Right lobe of liver (tissue), 6 donors: Measurements from ENCODE around the gene FYN. TPM values are rescaled to one million over a fixed set of nuclear protein-coding genes. Genes with fewer than 3 reads are reported as not detected.

Experiments used
- ATAC-seq, 4 donors: fragments of 200-7000 bp; cut with Tn5 transposase; one replicate each; pipeline ENCODE4 v1.9.1; 2020; ENCODE audit warnings: mild to moderate bottlenecking in 4 of 4, moderate library complexity in 4 of 4
- DNase-seq, 3 donors: peaks; one replicate each; pipeline ENCODE4 v3.0.0-alpha.2; 2020
- H3K27ac ChIP-seq, 3 donors: fragments of 200-600 bp; one replicate each; pipeline ENCODE4 v1.8.0; 2022
- H3K27me3 ChIP-seq, 2 donors: fragments of 200-600 bp; one replicate each; pipeline ENCODE4 v1.8.0; 2022
- H3K36me3 ChIP-seq, 4 donors: fragments of 200-600 bp; sonication (generic) in 1 of 4; one replicate each; pipeline versions ENCODE4 v1.5.1 to v1.8.0; 2017 to 2022; ENCODE audit warnings: control low read depth in 1 of 4
- H3K4me1 ChIP-seq, 4 donors: fragments of 200-600 bp; sonication (generic) in 1 of 4; one replicate each; pipeline versions ENCODE4 v1.5.1 to v1.8.0; 2017 to 2022; ENCODE audit warnings: control low read depth in 1 of 4
- H3K4me3 ChIP-seq, 3 donors: fragments of 200-600 bp; one replicate each; pipeline ENCODE4 v1.8.0; 2022
- H3K9me3 ChIP-seq, 4 donors: fragments of 200-600 bp; sonication (generic) in 1 of 4; one replicate each; pipeline versions ENCODE4 v1.5.1 to v1.8.0; 2017 to 2022; ENCODE audit warnings: control low read depth in 1 of 4
- CTCF ChIP-seq, 4 donors: fragments of 200-600 bp in 3 of 4; fragments of 450-650 bp in 1 of 4; IDR thresholded peaks; one replicate each; pipeline versions ENCODE4 v1.5.1 to v1.8.0; 2016 to 2022; ENCODE audit warnings: antibody characterized with exemption in 4 of 4, mild to moderate bottlenecking in 2 of 4
- POLR2A ChIP-seq: fragments of 450-650 bp; IDR thresholded peaks from one replicate; pipeline ENCODE4 v1.6.1; 2017; ENCODE audit warnings: antibody characterized with exemption, mild to moderate bottlenecking
- WGBS: methylation state at CpG from one replicate; pipeline ENCODE4 v1.1.6; 2018; ENCODE audit warnings: low coverage, low lambda C conversion rate; ENCODE audit not compliant: insufficient coverage; ENCODE audit errors: missing lambda C conversion rate; 5-methylcytosine and 5-hydroxymethylcytosine counted together
- intact Hi-C, 2 donors: fragments of 100-400 bp; cut with DNase I; formaldehyde crosslinking; loops; one replicate each; pipeline versions ENCODE4 v1.11.2 to v1.14.1; 2022
- total RNA-seq, 6 experiments: library from RNA; depleted of rRNA in 2 of 6; stranded (reverse); fragments of >200 nt in 2 of 6; fragmentation: NEBNext Ultra II Directional in 3 of 6; extraction: Animal tissue kit (Norgen Biotek cat#: 25700) in 3 of 6; gene quantifications; one replicate each; pipeline versions ENCODE4 v1.1.0 to v1.2.4, GENCODE V29; 2016 to 2023
- donor health status: DM: no; HTN: yes; CAD: no.
- donor health status: DM: no; HTN: no; CAD: no.
- donor health status: DM: no; HTN: no; CAD: no.
- donor health status: DM: no; HTN: yes; CAD: no.
- donor health status: DM: no; HTN: yes; CAD: no.

Gene FYN
- total RNA-seq, 6 experiments from 2014 or later, result 16.8 to 33.7 (median 23.5) TPM

- no peak for ATAC-seq
- intact Hi-C loops, result no loop called here
- H3K27me3 ChIP-seq, result no peaks in the 10 kb centered on the region
- no peak overlapping the region for H3K27ac ChIP-seq
- no peaks in the 10 kb centered on the region for H3K4me1 ChIP-seq
- DNase-seq, result no peak
- TF ChIP-seq POLR2A (no peak), CTCF (IDR thresholded peaks at IDR 0.05) (no peak)
- H3K36me3 ChIP-seq, result no peaks in the 10 kb centered on the region
- H3K9me3 ChIP-seq, result no peaks in the 10 kb centered on the region
- no peak overlapping the region for H3K4me3 ChIP-seq
- WGBS, result 68% methylated on average over 5 of the region's 5 CpGs
Measured at GRCh38 chr6:111809264-111809663, 64.0 kb downstream of the FYN start.

GRCh38 chr6:111808493-111808892, 64.8 kb downstream of the FYN start:
- Histone ChIP-seq H3K27me3 (no peaks in the 10 kb centered on the region), H3K4me3 (no peak overlapping the region), H3K36me3 (no peaks in the 10 kb centered on the region), H3K9me3 (no peaks in the 10 kb centered on the region), H3K27ac (no peak overlapping the region), H3K4me1 (no peaks in the 10 kb centered on the region)
- ATAC-seq, result no peak
- no peak for TF ChIP-seq CTCF (IDR thresholded peaks at IDR 0.05)
- TF ChIP-seq POLR2A, result no peak
- 56% methylated on average over 5 of the region's 5 CpGs for WGBS
- intact Hi-C loops, result no loop called here
- DNase-seq, result no peak

GRCh38 chr6:111806561-111807497, 66.4 kb downstream of the FYN start:
- no peaks in the 10 kb centered on the region for H3K4me1 ChIP-seq
- no peak for TF ChIP-seq POLR2A
- no peak for TF ChIP-seq CTCF (IDR thresholded peaks at IDR 0.05)
- 59% methylated on average over 6 of the region's 9 CpGs for WGBS
- intact Hi-C loops, result no loop called here
- ATAC-seq, result no peak
- H3K27me3 ChIP-seq, result no peaks in the 10 kb centered on the region
- H3K27ac ChIP-seq, result no peak overlapping the region
- DNase-seq, result no peak
- H3K9me3 ChIP-seq, result no peaks in the 10 kb centered on the region
- no peak overlapping the region for H3K4me3 ChIP-seq
- no peaks in the 10 kb centered on the region for H3K36me3 ChIP-seq

- Histone ChIP-seq H3K36me3 (no peaks in the 10 kb centered on the region), H3K9me3 (no peaks in the 10 kb centered on the region), H3K4me1 (no peaks in the 10 kb centered on the region), H3K4me3 (no peak overlapping the region), H3K27me3 (no peaks in the 10 kb centered on the region), H3K27ac (no peak overlapping the region)
- WGBS, result 32% methylated on average over 4 of the region's 5 CpGs
- no peak for DNase-seq
- intact Hi-C loops, result no loop called here
- TF ChIP-seq CTCF (IDR thresholded peaks at IDR 0.05), result no peak
- TF ChIP-seq POLR2A, result no peak
- no peak for ATAC-seq
Measured at GRCh38 chr6:111806165-111806547, 67.1 kb downstream of the FYN start.
